Activated CD4-positive, alpha-beta T cell treated with anti-CD3 and anti-CD28 coated beads for 48 hours (primary cell): ENCODE data around the gene ASCL2.

Experiments
- DNase-seq: peaks from one replicate; pipeline ENCODE4 v3.0.0-alpha.2; 2020

The ASCL2 gene

GRCh38 chr11:2271327-2272227 is 1.2 kb upstream of the ASCL2 start:
- DNase-seq, result no peak

GRCh38 chr11:2271077-2271326 is 614 bp upstream of the ASCL2 start:
- DNase-seq, result peak; percentile 52

GRCh38 chr11:2269601-2270321 is 627 bp downstream of the ASCL2 start:
- DNase-seq, result peak; percentile 65

- DNase-seq, result peak; percentile 89
These were observed 1.4 kb downstream of the ASCL2 start for GRCh38 chr11:2268729-2269600.

GRCh38 chr11:2267851-2268728 is 2.3 kb downstream of the ASCL2 start:
- DNase-seq, result no peak

- DNase-seq, result no peak
These were observed 3.0 kb downstream of the ASCL2 start for GRCh38 chr11:2267306-2267850.

- no peak for DNase-seq
These were observed 3.6 kb downstream of the ASCL2 start for GRCh38 chr11:2266586-2267305.

GRCh38 chr11:2265854-2266585 is 4.4 kb downstream of the ASCL2 start:
- DNase-seq, result no peak

- DNase-seq, result peak; percentile 49
These were observed 5.0 kb downstream of the ASCL2 start for GRCh38 chr11:2265396-2265795.

GRCh38 chr11:2264366-2265053 is 5.9 kb downstream of the ASCL2 start:
- no peak for DNase-seq

- no peak for DNase-seq
These were observed 6.5 kb downstream of the ASCL2 start for GRCh38 chr11:2263724-2264360.

GRCh38 chr11:2263071-2263565 is 7.3 kb downstream of the ASCL2 start:
- no peak for DNase-seq

- DNase-seq, result no peak
These were observed 7.9 kb downstream of the ASCL2 start for GRCh38 chr11:2262301-2263070.

GRCh38 chr11:2261436-2262230 is 8.8 kb downstream of the ASCL2 start:
- DNase-seq, result no peak

- no peak for DNase-seq
These were observed 9.7 kb downstream of the ASCL2 start for GRCh38 chr11:2260491-2261364.

- DNase-seq, result no peak
These were observed 10.4 kb downstream of the ASCL2 start for GRCh38 chr11:2259897-2260451.
